MM.1S (cell line): ENCODE results near the gene PROM2.
"Not testable (repeated sequence)": the region's sequence is repeated elsewhere in the genome, so short reads cannot be mapped to it uniquely, and the experiment has no call there.

Experiments
- DNase-seq: peaks from one replicate; pipeline ENCODE4 v3.0.0-alpha.2; 2015
- H2AFZ ChIP-seq: fragments of 300-600 bp; sonication (generic); 2 replicates; pipeline ENCODE4 v1.6.0; 2016; ENCODE audit warnings: antibody characterized with exemption, low read length
- H3F3A ChIP-seq: fragments of 300-600 bp; sonication (generic); 2 replicates; pipeline ENCODE4 v1.6.1; 2016; ENCODE audit warnings: mild to moderate bottlenecking, antibody characterized with exemption, low read length, moderate library complexity, mixed read lengths; ENCODE audit not compliant: insufficient read depth
- H3K27ac ChIP-seq: fragments of 300-600 bp; sonication (generic); 2 replicates; pipeline ENCODE4 v1.5.1; 2016; ENCODE audit warnings: mild to moderate bottlenecking, low read length
- H3K27me3 ChIP-seq: fragments of 300-600 bp; sonication (generic); replicated peaks from 2 replicates; pipeline ENCODE4 v1.6.0; 2016; ENCODE audit warnings: low read length; ENCODE audit not compliant: insufficient read depth
- H3K36me3 ChIP-seq: fragments of 300-600 bp; sonication (generic); replicated peaks from 2 replicates; pipeline ENCODE4 v1.6.1; 2016; ENCODE audit warnings: mild to moderate bottlenecking, low read length, mixed read lengths; ENCODE audit not compliant: insufficient read depth
- H3K4me1 ChIP-seq: fragments of 300-600 bp; sonication (generic); 2 replicates; pipeline ENCODE4 v1.6.1; 2016; ENCODE audit warnings: low read length, mixed read lengths
- H3K4me2 ChIP-seq: fragments of 300-600 bp; sonication (generic); 2 replicates; pipeline ENCODE4 v1.6.0; 2016; ENCODE audit warnings: low read depth, low read length
- H3K4me3 ChIP-seq: fragments of 300-600 bp; sonication (generic); 2 replicates; pipeline ENCODE4 v1.5.1; 2016; ENCODE audit warnings: low read length, mixed read lengths
- H3K79me2 ChIP-seq: fragments of 300-600 bp; sonication (generic); 2 replicates; pipeline ENCODE4 v1.6.1; 2016; ENCODE audit warnings: mixed run types, low read length, mixed read lengths
- H3K9ac ChIP-seq: fragments of 300-600 bp; sonication (generic); 2 replicates; pipeline ENCODE4 v1.6.1; 2016; ENCODE audit warnings: low read length, mixed read lengths
- H3K9me2 ChIP-seq: fragments of 300-600 bp; sonication (generic); replicated peaks from 2 replicates; pipeline ENCODE4 v1.6.1; 2016; ENCODE audit warnings: mild to moderate bottlenecking, low read length, mixed read lengths; ENCODE audit not compliant: insufficient read depth
- H3K9me3 ChIP-seq: fragments of 300-600 bp; sonication (generic); replicated peaks from 2 replicates; pipeline ENCODE4 v1.6.1; 2016; ENCODE audit warnings: mild to moderate bottlenecking, low read length, mixed read lengths; ENCODE audit not compliant: insufficient read depth
- H4K20me1 ChIP-seq: fragments of 300-600 bp; sonication (generic); 2 replicates; pipeline ENCODE4 v1.6.1; 2016; ENCODE audit warnings: mild to moderate bottlenecking, low read length, moderate library complexity, mixed read lengths; ENCODE audit not compliant: insufficient read depth
- EZH2 ChIP-seq: fragments of 300-600 bp; sonication (generic); optimal IDR thresholded peaks from 2 replicates; pipeline ENCODE3; 2017; ENCODE audit warnings: low read depth, mild to moderate bottlenecking, antibody characterized with exemption, low read length, mixed read lengths
- EZH2phosphoT487 ChIP-seq: fragments of 300-600 bp; sonication (generic); IDR thresholded peaks from 2 replicates; pipeline ENCODE4 v1.6.1; 2018; ENCODE audit warnings: antibody characterized with exemption, low read length
- TF ChIP-seq, protein P1 (sequence below): fragments of 300-600 bp; sonication (generic); IDR thresholded peaks from 2 replicates; pipeline ENCODE4 v1.5.1; 2016; ENCODE audit warnings: antibody characterized with exemption, low read length, mixed read lengths

Gene PROM2

DNA sequence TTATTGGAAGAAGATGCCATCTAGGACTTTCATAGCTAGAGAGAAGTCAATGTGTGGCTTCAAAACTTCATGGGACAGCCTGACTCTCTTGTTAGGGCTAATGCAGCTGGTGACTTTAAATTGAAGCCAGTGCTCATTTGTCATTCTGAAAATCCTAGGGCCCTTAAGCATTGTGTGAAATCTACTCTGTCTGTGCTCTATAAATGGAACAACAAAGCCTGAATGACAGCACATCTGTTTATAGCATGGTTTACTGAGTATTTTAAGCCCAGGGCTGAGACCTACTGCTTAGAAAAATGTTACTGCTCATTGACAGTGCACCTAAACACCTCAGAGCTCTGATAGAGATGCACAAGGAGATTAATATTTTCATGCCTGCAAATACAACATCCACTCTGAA, 36.1 kb upstream of the PROM2 start:
- H3K9me3 ChIP-seq, result no peaks in the 10 kb centered on the region
- DNase-seq, result no peak
- H3K79me2 ChIP-seq, result no peaks in the 10 kb centered on the region
- H4K20me1 ChIP-seq, result no peaks in the 10 kb centered on the region
- no peak overlapping the region for H3K27ac ChIP-seq
- H3K4me3 ChIP-seq, result no peak overlapping the region
- no peak overlapping the region for H3K9ac ChIP-seq
- no peaks in the 10 kb centered on the region for H3K27me3 ChIP-seq
- no peak overlapping the region for H2AFZ ChIP-seq
- TF ChIP-seq EZH2phosphoT487, result no peak
- TF ChIP-seq, protein P1, sequence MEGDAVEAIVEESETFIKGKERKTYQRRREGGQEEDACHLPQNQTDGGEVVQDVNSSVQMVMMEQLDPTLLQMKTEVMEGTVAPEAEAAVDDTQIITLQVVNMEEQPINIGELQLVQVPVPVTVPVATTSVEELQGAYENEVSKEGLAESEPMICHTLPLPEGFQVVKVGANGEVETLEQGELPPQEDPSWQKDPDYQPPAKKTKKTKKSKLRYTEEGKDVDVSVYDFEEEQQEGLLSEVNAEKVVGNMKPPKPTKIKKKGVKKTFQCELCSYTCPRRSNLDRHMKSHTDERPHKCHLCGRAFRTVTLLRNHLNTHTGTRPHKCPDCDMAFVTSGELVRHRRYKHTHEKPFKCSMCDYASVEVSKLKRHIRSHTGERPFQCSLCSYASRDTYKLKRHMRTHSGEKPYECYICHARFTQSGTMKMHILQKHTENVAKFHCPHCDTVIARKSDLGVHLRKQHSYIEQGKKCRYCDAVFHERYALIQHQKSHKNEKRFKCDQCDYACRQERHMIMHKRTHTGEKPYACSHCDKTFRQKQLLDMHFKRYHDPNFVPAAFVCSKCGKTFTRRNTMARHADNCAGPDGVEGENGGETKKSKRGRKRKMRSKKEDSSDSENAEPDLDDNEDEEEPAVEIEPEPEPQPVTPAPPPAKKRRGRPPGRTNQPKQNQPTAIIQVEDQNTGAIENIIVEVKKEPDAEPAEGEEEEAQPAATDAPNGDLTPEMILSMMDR, result no peak
- no peak for TF ChIP-seq EZH2
- H3K36me3 ChIP-seq, result no peaks in the 10 kb centered on the region
- H3K4me1 ChIP-seq, result no peaks in the 10 kb centered on the region
- no peak overlapping the region for H3K4me2 ChIP-seq
- no peaks in the 10 kb centered on the region for H3K9me2 ChIP-seq
- no peaks in the 10 kb centered on the region for H3F3A ChIP-seq

DNA sequence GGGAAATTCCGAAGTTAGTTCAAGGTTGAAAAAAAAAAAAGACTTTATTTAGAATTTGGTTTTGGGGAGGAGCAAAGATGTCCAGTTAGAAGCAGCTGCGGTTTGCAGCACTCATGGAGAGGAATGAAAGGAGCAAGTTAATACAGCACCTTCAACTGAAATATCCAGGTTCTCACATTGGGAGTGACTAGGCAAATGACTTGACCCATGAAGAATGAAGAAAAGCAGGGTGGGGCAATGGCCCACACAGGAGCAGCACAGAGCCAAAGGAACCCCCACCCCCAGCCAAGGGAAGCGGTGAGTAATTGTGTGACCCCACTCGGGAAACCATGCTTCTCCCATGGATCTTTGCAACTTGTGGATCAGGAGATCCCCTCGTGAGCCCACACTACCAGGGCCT, 34.2 kb upstream of the PROM2 start:
- H3K4me2 ChIP-seq, result no peak overlapping the region
- H3K79me2 ChIP-seq, result no peaks in the 10 kb centered on the region
- H4K20me1 ChIP-seq, result no peaks in the 10 kb centered on the region
- DNase-seq, result no peak
- H3K9me3 ChIP-seq, result no peaks in the 10 kb centered on the region
- TF ChIP-seq EZH2phosphoT487, result no peak
- TF ChIP-seq EZH2, result no peak
- TF ChIP-seq, protein P1, result no peak
- no peak overlapping the region for H3K9ac ChIP-seq
- no peaks in the 10 kb centered on the region for H3K4me1 ChIP-seq
- H3K36me3 ChIP-seq, result no peaks in the 10 kb centered on the region
- no peak overlapping the region for H2AFZ ChIP-seq
- H3K4me3 ChIP-seq, result no peak overlapping the region
- no peaks in the 10 kb centered on the region for H3K27me3 ChIP-seq
- no peaks in the 10 kb centered on the region for H3F3A ChIP-seq
- H3K9me2 ChIP-seq, result no peaks in the 10 kb centered on the region
- no peak overlapping the region for H3K27ac ChIP-seq

DNA sequence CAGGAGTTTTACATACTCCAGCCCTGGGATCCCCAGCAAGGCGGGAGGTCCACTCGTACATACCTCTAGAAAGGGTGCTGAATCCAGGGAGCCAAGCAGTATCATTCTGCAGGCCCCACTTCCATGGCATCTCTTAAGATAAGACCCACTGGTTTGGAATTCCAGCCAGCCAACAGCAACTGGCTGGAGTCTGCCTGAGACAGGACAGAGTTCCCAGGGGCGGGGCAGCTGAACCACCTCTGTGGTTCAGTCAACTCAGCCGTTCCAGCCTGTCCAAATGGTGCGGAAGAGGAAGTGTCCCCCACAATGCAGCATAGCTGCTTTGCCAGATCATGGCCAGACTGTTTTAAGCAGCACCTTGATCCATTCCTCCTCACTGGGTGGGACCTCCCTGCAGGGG, 33.7 kb upstream of the PROM2 start:
- Histone ChIP-seq H3K36me3 (no peaks in the 10 kb centered on the region), H3K9ac (no peak overlapping the region), H4K20me1 (no peaks in the 10 kb centered on the region), H3K9me3 (no peaks in the 10 kb centered on the region), H3K4me2 (no peak overlapping the region), H3K27ac (no peak overlapping the region), H3K27me3 (no peaks in the 10 kb centered on the region), H3F3A (no peaks in the 10 kb centered on the region), H3K4me3 (no peak overlapping the region), H3K4me1 (no peaks in the 10 kb centered on the region), H3K79me2 (no peaks in the 10 kb centered on the region), H3K9me2 (no peaks in the 10 kb centered on the region), H2AFZ (no peak overlapping the region)
- no peak for DNase-seq
- TF ChIP-seq EZH2, result no peak
- TF ChIP-seq EZH2phosphoT487, result no peak
- TF ChIP-seq, protein P1, result no peak

DNA sequence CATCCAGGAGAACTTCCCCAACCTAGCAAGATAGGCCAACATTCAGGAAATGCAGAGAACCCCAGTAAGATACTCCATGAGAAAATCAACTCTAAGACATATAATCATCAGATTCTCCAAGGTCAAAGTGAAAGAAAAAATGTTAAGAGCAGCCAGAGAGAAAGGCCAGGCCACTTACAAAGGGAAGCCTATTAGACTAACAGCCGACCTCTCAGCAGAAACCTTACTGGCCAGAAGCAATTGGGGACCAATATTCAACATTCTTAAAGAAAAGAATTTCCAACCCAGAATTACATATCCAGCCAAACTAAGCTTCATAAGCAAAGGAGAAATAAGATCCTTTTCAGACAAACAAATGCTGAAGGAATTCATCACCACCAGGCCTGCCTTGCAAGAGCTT, 32.2 kb upstream of the PROM2 start:
- H3K4me3 ChIP-seq, H3F3A ChIP-seq, DNase-seq, H3K36me3 ChIP-seq, H3K9me3 ChIP-seq, H3K9ac ChIP-seq, H2AFZ ChIP-seq, H3K4me1 ChIP-seq, H4K20me1 ChIP-seq, H3K79me2 ChIP-seq, H3K27ac ChIP-seq, H3K9me2 ChIP-seq, H3K4me2 ChIP-seq, H3K27me3 ChIP-seq: not testable (repeated sequence)
